ENCODE results near the gene RSPH4A.
"Not testable (repeated sequence)": the region's sequence is repeated elsewhere in the genome, so short reads cannot be mapped to it uniquely, and the experiment has no call there.

Gene RSPH4A

DNA sequence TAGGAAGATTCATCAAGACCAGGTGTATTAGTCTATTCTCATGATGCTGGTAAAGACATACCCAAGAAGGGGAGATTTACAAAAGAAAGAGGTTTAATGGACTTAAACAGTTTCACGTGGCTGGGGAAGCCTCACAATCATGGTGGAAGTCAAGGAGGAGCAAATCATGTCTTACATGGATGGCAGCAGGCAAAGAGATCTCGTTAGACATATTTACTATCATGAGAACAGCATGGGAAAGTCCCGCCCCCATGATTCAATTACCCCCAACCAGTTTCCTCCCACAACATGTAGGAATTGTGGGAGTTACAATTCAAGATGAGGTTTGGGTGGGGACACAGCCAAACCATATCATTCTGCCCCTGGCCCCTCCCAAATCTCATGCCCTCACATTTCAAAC lies 12.4 kb upstream of the RSPH4A start:
- H3K27me3 Mint-ChIP-seq, H3K9me3 Mint-ChIP-seq, H3K27ac Mint-ChIP-seq, H3K4me3 Mint-ChIP-seq, H3K4me1 Mint-ChIP-seq: not testable (repeated sequence)
- H3K36me3 Mint-ChIP-seq: peaks cover 47% of the 10 kb centered on the region

DNA sequence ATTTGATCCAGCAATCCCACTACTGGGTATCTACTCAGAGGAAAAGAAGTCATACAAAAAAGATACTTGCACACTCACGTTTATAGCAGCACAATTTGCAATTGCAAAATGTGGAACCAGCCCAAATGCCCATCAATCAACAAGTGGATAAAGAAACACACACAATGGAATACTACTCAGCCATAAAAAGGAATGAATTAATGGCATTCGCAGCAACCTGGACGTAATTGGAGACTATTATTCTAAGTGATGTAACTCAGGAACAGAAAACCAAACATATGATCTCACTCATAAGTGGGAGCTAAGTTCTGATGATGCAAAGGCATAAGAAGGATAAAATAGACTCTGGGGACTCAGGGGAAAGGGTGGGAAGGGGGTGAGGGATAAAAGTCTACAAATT lies 11.4 kb upstream of the RSPH4A start:
- not testable (repeated sequence) for H3K27ac Mint-ChIP-seq, H3K4me3 Mint-ChIP-seq, H3K4me1 Mint-ChIP-seq, H3K9me3 Mint-ChIP-seq, H3K27me3 Mint-ChIP-seq
- H3K36me3 Mint-ChIP-seq: peaks cover 45% of the 10 kb centered on the region

DNA sequence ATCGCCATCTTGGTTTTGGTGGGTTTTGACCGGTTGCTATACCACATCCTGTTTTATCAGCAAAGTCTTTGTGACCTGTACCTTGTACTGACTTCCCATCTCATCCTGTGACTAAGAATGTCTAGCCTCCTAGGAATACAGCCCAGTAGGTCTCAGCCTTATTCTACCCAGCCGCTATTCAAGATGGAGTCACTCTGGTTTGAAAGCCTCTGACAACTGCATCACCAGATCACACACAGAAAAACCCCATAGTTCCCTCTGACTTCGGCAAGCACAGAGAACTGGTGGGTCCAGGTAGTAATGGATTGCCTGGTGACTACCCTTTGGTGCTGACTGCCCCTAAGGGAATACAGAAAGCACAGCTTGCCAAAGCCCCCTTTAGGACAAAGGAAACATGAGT lies 10.3 kb upstream of the RSPH4A start:
- H3K4me3 Mint-ChIP-seq: no peak overlapping the region
- H3K4me1 Mint-ChIP-seq: no peaks in the 10 kb centered on the region
- peaks cover 44% of the 10 kb centered on the region for H3K36me3 Mint-ChIP-seq
- no peak overlapping the region for H3K27ac Mint-ChIP-seq
- no peaks in the 10 kb centered on the region for H3K9me3 Mint-ChIP-seq
- H3K27me3 Mint-ChIP-seq: peaks cover 8% of the 10 kb centered on the region

DNA sequence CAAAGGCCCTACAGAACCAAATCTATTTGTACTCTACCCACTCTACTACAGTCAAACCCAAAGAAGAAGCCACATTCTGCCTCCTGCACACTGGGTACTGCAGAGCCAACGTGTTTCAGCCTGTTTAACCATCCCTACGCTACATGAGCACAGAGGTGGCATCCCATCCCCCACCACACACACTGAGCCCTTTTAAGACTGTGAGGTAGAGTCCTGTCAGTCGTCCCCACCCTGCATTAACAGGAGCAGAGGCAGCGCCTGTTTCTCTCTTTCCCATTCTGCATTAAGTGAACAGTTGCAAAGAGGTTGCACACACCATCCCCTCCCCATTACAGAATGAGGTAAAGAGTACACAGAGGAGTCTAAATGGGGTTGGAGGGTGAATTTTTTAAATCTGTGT lies 5.2 kb upstream of the RSPH4A start:
- peaks cover 8% of the 10 kb centered on the region for H3K4me1 Mint-ChIP-seq
- no peak overlapping the region for H3K27ac Mint-ChIP-seq
- peaks cover 10% of the 10 kb centered on the region for H3K27me3 Mint-ChIP-seq
- no peaks in the 10 kb centered on the region for H3K9me3 Mint-ChIP-seq
- no peak overlapping the region for H3K4me3 Mint-ChIP-seq
- H3K36me3 Mint-ChIP-seq: peaks cover 19% of the 10 kb centered on the region

DNA sequence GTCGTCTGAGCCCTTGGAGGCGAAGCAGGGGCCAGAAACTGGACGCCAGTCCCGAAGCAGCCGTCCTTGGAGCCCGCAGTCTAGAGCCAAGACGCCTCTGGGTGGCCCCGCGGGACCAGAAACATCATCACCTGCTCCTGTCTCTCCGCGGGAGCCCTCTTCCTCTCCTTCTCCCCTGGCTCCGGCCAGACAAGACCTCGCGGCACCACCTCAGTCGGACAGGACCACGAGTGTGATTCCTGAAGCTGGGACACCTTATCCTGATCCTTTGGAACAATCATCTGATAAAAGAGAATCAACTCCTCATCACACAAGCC lies 416 bp downstream of the RSPH4A start:
- Mint-ChIP-seq H3K9me3 (no peaks in the 10 kb centered on the region), H3K4me1 (peaks cover 21% of the 10 kb centered on the region), H3K27ac (no peak overlapping the region), H3K27me3 (peaks cover 2% of the 10 kb centered on the region), H3K36me3 (no peaks in the 10 kb centered on the region), H3K4me3 (peak overlapping the region; percentile 90)

DNA sequence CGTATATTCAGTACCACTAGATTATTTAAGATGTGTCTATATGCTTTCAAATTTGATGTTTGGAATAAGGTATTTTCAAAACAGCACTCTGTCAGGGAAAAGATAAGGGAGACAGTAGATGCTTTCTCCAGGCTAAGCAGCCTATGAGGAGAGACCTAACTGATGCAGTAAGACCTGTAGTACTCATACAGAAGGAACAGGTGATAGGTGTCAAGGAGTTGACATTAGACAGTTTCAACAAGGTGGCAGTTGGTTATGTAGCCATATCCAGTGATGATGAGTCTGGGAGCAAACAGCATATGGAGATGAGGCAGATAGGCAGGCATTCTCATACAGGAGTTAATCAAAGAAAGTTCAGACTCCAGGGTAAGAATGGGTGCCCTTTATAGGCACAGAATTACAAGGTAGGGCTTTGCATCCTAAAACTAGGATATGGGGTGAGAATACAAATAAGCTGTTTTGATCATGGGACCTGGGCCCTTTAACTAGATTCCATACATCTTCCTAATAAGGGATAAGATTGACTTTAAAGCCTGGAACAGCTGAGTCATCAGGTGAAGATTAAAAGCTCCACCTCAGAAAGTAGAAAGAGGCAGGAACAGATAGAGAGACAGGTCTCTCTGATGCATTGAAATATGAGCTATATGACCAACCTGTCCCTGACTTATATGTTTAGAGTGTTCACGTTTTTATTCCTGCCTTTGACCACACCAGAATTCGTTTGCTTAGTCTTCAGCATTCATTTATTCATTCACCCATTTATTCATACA lies 7.9 kb downstream of the RSPH4A start:
- Mint-ChIP-seq H3K36me3 (no peaks in the 10 kb centered on the region), H3K27ac (no peak overlapping the region), H3K27me3 (no peaks in the 10 kb centered on the region), H3K4me1 (peaks cover under 1% of the 10 kb centered on the region), H3K4me3 (no peak overlapping the region), H3K9me3 (no peaks in the 10 kb centered on the region)

DNA sequence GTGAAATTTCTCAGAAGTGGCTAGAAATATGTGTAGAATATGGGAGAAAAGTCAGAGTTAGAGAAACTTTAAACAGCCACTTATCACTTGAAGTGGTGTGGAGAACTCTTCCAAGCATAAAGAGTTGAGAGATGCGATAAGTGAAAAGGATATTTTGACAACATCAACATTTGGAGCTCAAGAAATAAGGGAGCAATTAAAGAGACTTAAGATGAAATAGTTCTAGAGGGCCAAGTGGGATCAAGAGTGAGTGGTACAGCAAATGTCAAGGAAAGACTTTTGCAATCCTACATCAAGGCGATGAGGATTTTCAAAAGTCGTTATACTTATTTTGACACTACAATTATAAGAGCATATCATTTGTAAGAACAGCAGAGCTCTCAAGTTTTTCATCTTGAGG lies 9.6 kb downstream of the RSPH4A start:
- H3K9me3 Mint-ChIP-seq: no peaks in the 10 kb centered on the region
- H3K4me3 Mint-ChIP-seq: no peak overlapping the region
- H3K27ac Mint-ChIP-seq: no peak overlapping the region
- H3K36me3 Mint-ChIP-seq: no peaks in the 10 kb centered on the region
- H3K27me3 Mint-ChIP-seq: no peaks in the 10 kb centered on the region
- peaks cover 9% of the 10 kb centered on the region for H3K4me1 Mint-ChIP-seq

DNA sequence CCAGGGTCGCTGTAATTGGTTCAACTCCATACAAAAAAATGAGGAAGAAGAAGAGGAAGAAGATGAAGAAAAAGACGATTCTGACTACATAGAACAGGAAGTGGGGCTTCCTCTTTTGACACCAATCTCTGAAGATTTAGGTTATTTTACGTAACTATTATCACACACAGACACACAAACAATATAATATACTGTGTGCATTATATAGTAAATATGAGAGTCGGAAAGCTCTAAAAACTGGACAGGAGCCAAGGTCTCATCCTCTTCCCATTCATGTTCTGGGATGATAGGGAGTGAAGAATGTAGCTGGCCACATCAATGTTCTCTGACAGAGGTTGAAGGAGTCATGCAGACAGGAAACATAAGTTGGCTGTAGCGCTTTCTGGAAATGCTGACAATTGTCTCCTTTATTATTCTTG lies 13.3 kb downstream of the RSPH4A start:
- no peak overlapping the region for H3K27ac Mint-ChIP-seq
- H3K36me3 Mint-ChIP-seq: peaks cover 9% of the 10 kb centered on the region
- no peaks in the 10 kb centered on the region for H3K9me3 Mint-ChIP-seq
- H3K4me3 Mint-ChIP-seq: no peak overlapping the region
- H3K4me1 Mint-ChIP-seq: peaks cover 9% of the 10 kb centered on the region
- H3K27me3 Mint-ChIP-seq: no peaks in the 10 kb centered on the region

DNA sequence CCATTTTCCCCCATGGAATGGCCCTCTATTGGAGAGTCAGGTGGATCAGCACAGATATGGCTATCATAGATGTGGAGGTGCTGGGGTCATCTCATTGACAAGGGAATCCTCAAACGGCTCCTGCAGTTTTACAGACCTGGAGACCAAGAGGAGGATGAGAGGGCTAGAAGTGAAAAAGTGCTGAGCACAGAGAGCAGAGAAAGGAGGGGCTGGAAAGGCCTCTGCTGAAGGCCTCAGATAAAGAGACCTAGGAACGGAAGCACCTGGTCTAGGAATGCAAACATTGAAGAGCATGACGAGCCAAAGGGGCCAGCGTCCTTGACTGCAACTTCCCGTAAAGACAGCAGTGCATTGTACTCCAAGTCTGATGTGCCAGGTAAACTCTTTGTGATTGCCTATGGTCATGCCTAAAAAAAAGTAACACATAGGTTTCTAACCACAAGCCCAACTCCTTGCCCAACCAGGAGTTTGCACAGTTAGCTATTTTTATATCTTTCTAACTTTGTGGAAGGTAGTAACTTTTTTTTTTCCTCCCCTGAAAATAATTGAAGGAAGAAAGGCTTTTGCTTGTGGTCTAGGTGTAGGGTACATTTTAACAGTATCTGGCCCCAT lies 15.2 kb downstream of the RSPH4A start:
- Mint-ChIP-seq H3K27ac (no peak overlapping the region), H3K9me3 (no peaks in the 10 kb centered on the region)

DNA sequence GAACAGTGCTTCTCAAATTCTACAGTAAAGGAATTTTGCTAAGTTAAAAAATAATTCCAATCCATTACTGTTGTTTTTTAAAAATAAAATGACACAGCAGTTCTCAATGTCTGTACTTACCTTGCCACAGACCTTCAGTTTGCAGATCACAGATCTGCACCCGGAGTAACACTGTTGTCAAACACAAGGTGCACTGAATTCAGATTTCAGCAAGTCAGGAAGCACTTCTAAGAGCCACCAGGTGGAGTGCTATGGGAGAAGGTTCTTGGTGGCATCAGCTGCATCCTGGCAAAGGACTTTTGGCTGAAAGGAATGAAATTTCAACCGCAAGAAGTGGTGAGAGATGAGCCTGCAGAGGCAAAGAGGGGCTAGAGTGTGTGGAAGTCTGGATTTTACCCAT lies 17.4 kb downstream of the RSPH4A start:
- H3K4me1 Mint-ChIP-seq: peaks cover 9% of the 10 kb centered on the region
- H3K27me3 Mint-ChIP-seq: no peaks in the 10 kb centered on the region
- no peak overlapping the region for H3K27ac Mint-ChIP-seq
- H3K36me3 Mint-ChIP-seq: peaks cover 13% of the 10 kb centered on the region
- no peaks in the 10 kb centered on the region for H3K9me3 Mint-ChIP-seq
- no peak overlapping the region for H3K4me3 Mint-ChIP-seq

More for the DNA sequence above, 15.2 kb downstream of the RSPH4A start:
- peaks cover 13% of the 10 kb centered on the region for H3K36me3 Mint-ChIP-seq
- peaks cover 9% of the 10 kb centered on the region for H3K4me1 Mint-ChIP-seq
- no peaks in the 10 kb centered on the region for H3K27me3 Mint-ChIP-seq
- H3K4me3 Mint-ChIP-seq: no peak overlapping the region

DNA sequence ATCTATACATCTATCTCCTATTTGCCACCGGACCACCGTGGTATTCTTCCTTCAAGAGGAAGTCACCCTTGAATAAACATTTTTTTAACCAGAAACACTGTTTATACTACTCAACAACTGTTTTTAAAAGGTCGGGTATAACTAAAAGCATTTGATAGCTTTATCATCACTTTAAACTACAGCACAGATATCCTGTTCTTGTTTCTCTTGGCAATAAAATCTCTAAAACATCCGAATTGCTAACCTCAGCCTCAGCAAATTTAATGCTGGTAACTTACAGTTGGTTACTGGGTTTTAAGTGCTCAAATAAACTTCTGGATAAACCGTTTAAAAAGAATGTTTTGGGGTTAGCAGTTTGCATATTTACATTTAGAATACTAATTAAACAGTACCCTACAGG lies 31.9 kb downstream of the RSPH4A start:
- Mint-ChIP-seq H3K9me3 (no peaks in the 10 kb centered on the region), H3K27me3 (no peaks in the 10 kb centered on the region), H3K27ac (peak overlapping the region; percentile 12), H3K4me1 (peaks cover 7% of the 10 kb centered on the region), H3K36me3 (peaks cover 17% of the 10 kb centered on the region), H3K4me3 (no peak overlapping the region)

DNA sequence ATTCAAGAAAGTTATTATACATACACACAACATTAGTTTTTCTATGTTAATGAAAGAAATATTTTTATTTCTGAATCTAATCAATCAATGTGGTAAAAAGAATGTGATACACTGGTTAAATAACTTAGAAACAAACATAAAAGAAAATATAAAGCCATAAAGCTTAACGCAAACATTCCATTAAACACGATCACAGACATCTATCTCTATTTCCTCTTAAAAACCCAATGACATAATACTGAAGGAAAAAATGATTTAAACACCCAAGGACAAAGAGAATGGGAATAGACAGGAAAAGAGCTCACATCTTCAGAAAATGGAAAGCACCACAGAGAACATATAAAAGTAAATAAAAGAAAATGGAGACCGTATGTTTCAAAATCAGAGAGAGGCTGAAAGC lies 32.9 kb downstream of the RSPH4A start:
- Mint-ChIP-seq H3K9me3 (no peaks in the 10 kb centered on the region), H3K27me3 (no peaks in the 10 kb centered on the region), H3K4me3 (no peak overlapping the region), H3K4me1 (peaks cover 10% of the 10 kb centered on the region), H3K27ac (peak overlapping the region; percentile 36), H3K36me3 (peaks cover 12% of the 10 kb centered on the region)

DNA sequence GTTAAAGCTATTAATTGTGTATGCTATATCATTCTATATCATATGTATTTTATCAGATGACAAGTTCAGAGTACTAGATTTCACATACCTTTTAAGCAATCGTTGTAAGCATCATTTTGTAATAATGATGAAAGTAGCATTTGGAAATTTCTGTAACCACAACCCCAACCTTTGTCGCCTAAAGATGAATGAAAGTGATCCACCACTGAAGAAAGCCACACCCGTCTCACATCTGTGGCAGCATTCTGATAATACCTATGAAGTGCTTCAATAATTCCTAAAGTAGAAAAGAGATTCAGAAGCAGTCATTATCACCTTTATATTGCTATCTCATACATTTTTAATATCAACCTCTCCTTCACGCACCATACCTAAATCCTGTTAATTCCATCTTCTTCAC lies 35.6 kb downstream of the RSPH4A start:
- Mint-ChIP-seq H3K4me1 (peaks cover 13% of the 10 kb centered on the region), H3K9me3 (no peaks in the 10 kb centered on the region), H3K36me3 (peaks cover 12% of the 10 kb centered on the region), H3K27me3 (no peaks in the 10 kb centered on the region), H3K27ac (no peak overlapping the region), H3K4me3 (no peak overlapping the region)

DNA sequence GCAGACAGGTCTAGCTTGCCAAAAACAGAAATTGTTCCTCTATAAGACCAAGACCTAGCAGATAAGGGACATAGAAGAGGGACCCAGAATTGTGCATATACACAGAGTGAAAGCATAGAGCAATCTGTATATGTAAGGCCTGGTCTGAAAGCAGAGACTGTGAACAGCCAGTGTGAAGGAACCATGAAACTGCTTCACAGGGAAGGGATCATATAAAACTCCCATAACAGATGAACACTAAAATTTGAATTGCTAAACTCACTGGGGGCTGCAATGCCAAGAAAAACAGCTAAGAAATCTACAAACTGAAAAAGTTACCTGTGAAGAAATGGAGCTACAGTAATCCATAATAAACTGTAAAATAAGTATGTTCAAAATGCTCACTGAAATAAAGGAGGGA lies 45.3 kb downstream of the RSPH4A start:
- no peaks in the 10 kb centered on the region for H3K27me3 Mint-ChIP-seq
- H3K4me3 Mint-ChIP-seq: no peak overlapping the region
- no peaks in the 10 kb centered on the region for H3K9me3 Mint-ChIP-seq
- peak overlapping the region; percentile 55 for H3K27ac Mint-ChIP-seq
- peaks cover 55% of the 10 kb centered on the region for H3K4me1 Mint-ChIP-seq
- H3K36me3 Mint-ChIP-seq: peaks cover 12% of the 10 kb centered on the region

DNA sequence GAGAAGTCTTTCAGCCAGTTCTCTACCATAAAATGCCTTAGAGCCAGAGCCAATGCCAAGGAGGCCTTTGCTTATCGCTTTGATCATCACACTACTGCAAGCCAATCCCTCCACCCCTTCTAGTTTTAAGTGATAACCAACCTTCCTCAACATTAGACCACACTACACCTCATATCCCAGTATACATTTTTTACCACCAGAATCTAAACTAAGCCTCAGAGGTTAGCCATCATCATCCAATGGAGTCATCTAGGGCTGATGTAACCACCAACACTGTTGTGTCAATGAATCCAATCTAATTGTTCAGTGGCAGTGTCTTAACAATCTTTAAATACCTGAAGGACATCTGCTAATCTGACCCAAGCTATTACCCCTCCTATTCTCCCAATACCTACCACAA lies 45.9 kb downstream of the RSPH4A start:
- peaks cover 61% of the 10 kb centered on the region for H3K4me1 Mint-ChIP-seq
- H3K27me3 Mint-ChIP-seq: no peaks in the 10 kb centered on the region
- H3K36me3 Mint-ChIP-seq: peaks cover 11% of the 10 kb centered on the region
- no peak overlapping the region for H3K4me3 Mint-ChIP-seq
- no peaks in the 10 kb centered on the region for H3K9me3 Mint-ChIP-seq
- peak overlapping the region; percentile 61 for H3K27ac Mint-ChIP-seq

DNA sequence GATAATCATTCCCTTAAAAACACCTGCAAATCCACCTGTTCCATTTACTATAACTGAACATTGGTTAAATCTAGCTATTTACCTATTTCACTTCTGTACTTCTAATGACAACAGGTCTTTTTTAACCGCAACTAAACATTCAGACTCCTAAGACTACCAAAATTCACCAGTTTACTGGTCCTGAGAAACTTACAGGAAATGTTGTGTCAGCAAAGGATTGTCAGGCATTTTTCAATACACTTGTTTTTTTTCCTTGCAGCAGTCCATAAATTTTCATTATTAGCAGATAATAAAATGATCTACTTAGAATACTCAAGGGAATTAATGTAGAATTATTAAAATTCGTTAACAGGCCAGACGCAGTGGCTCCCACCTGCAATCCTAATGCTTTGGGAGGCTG lies 47.0 kb downstream of the RSPH4A start:
- no peaks in the 10 kb centered on the region for H3K27me3 Mint-ChIP-seq
- peaks cover 12% of the 10 kb centered on the region for H3K36me3 Mint-ChIP-seq
- peak overlapping the region; percentile 19 for H3K4me3 Mint-ChIP-seq
- H3K4me1 Mint-ChIP-seq: peaks cover 70% of the 10 kb centered on the region
- no peaks in the 10 kb centered on the region for H3K9me3 Mint-ChIP-seq
- no peak overlapping the region for H3K27ac Mint-ChIP-seq

DNA sequence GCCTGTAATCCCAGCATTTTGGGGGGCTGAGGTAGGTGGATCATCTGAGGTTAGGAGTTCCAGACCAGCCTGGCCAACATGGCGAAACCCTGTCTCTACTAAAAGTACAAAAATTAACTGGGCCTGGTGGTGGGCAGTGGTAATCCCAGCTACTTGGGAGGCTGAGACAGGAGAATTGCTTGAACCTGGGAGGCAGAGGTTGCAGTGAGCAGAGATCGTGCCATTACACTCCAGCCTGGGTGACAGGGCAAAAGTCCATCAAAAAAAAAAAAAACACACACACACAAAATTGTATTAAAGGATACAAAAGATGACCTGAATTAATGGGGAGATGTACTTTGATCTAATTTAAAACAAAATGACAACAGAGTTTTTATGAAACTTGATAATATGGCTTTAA lies 47.9 kb downstream of the RSPH4A start:
- Mint-ChIP-seq H3K4me3 (peak overlapping the region; percentile 68), H3K4me1 (peaks cover 70% of the 10 kb centered on the region), H3K36me3 (peaks cover 12% of the 10 kb centered on the region)
- not testable (repeated sequence) for H3K27ac Mint-ChIP-seq, H3K9me3 Mint-ChIP-seq, H3K27me3 Mint-ChIP-seq

Measured in activated naive CD4-positive, alpha-beta T cell treated with anti-CD3 and anti-CD28 coated beads, Interleukin-2, amount 50 U/mL, for 24 hours (primary cell).